Measurements from ENCODE around the gene LNX1.

Gene LNX1

DNA sequence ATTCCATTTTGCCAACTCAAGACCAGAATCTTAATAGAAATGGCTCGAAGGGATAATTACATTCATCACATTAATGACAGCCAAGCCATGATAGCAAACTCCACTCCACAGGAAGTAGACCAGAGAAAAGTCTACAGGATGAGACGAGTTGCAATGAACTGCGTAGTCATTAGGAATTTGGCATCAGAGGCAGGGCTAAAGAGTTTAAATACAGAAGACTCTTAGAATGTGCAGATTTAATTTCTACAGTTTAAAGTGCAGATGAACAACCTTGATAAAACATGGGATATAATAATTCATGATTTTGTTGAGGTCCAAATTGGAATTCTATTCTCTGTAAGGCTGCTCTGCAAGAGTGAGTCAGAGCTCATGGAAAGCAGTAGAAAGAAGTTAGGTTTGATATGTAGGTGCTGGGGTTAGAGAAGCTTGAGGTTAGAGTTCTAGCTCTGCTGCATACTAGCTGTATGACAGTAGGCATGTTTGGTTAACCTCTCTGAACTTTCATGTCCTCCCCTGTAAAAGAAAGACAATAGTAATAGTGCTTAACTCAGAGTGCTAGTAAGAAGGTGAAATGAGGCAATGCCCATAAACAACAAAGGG lies 32.2 kb downstream of the LNX1 start:
- Histone ChIP-seq H3K9me3 (ENCODE audit: severe bottlenecking) (no peaks in the 10 kb centered on the region), H3K4me1 (ENCODE audit: insufficient read depth, poor library complexity, severe bottlenecking) (peaks cover 40% of the 10 kb centered on the region), H3K36me3 (ENCODE audit: low read depth) (no peaks in the 10 kb centered on the region), H3K27ac (ENCODE audit: poor library complexity, severe bottlenecking) (peak overlapping the region; percentile 58), H3K27me3 (ENCODE audit: insufficient read depth, poor library complexity, severe bottlenecking) (no peaks in the 10 kb centered on the region), H3K4me3 (ENCODE audit: severe bottlenecking) (no peak overlapping the region)
- no peak for TF ChIP-seq CTCF (IDR thresholded peaks at IDR 0.05; ENCODE audit: poor library complexity, severe bottlenecking)
- ATAC-seq (ENCODE audit: low read depth) = peak; percentile 26
- no peak for DNase-seq (ENCODE audit: low spot score)

DNA sequence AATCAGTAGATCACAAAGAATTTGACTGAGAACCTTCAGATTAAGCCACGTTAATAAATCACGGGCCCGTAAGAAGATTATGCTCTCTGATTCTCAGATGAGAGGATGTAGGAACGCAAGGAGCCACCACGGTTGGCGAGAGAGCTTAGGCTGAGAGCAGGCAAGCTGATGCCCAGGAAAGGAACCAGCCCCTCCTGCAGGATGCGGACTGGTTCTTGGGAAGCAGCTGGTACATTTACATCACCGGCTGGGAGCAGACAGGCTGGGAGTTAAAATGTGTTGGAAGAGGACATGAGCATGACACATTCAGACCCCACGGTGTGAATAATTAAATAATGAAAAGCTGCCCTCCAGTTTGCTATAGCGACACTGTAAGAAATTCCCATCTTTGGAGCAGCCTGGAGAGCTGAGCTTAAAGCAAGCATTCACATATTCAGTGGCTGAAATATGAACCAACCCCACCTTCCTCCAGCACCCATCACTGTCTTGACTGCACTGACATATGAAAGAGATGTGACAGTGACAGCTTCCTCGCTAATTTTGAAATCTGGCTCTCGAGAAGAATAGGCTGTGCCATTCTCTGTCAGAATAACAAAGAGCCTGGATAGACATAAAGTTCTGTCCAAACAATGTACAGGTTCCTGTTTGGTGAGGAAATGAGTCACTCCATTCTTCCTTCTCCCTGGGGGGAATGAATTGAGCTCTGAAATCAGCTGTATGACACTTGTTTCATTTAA lies 33.1 kb downstream of the LNX1 start:
- Histone ChIP-seq H3K27ac (ENCODE audit: poor library complexity, severe bottlenecking) (peak overlapping the region; percentile 58), H3K27me3 (ENCODE audit: insufficient read depth, poor library complexity, severe bottlenecking) (no peaks in the 10 kb centered on the region), H3K4me3 (ENCODE audit: severe bottlenecking) (no peak overlapping the region), H3K4me1 (ENCODE audit: insufficient read depth, poor library complexity, severe bottlenecking) (peaks cover 36% of the 10 kb centered on the region), H3K36me3 (ENCODE audit: low read depth) (no peaks in the 10 kb centered on the region), H3K9me3 (ENCODE audit: severe bottlenecking) (no peaks in the 10 kb centered on the region)
- no peak for TF ChIP-seq CTCF (IDR thresholded peaks at IDR 0.05; ENCODE audit: poor library complexity, severe bottlenecking)
- peak; percentile 88 for ATAC-seq (ENCODE audit: low read depth)
- no peak for DNase-seq (ENCODE audit: low spot score)

- peak overlapping the region; percentile 58 for H3K27ac ChIP-seq (ENCODE audit: poor library complexity, severe bottlenecking)
- H3K4me3 ChIP-seq (ENCODE audit: severe bottlenecking) = no peak overlapping the region
- DNase-seq (ENCODE audit: low spot score) (no peak), ATAC-seq (ENCODE audit: low read depth) (no peak)
- peaks cover 36% of the 10 kb centered on the region for H3K4me1 ChIP-seq (ENCODE audit: insufficient read depth, poor library complexity, severe bottlenecking)
- H3K9me3 ChIP-seq (ENCODE audit: severe bottlenecking) = no peaks in the 10 kb centered on the region
- H3K36me3 ChIP-seq (ENCODE audit: low read depth) = no peaks in the 10 kb centered on the region
- H3K27me3 ChIP-seq (ENCODE audit: insufficient read depth, poor library complexity, severe bottlenecking) = no peaks in the 10 kb centered on the region
- no peak for TF ChIP-seq CTCF (IDR thresholded peaks at IDR 0.05; ENCODE audit: poor library complexity, severe bottlenecking)
Observed at GRCh38 chr4:53557669-53558064, 33.6 kb downstream of the LNX1 start.

- Histone ChIP-seq H3K27ac (ENCODE audit: poor library complexity, severe bottlenecking) (no peak overlapping the region), H3K36me3 (ENCODE audit: low read depth) (no peaks in the 10 kb centered on the region), H3K9me3 (ENCODE audit: severe bottlenecking) (no peaks in the 10 kb centered on the region), H3K27me3 (ENCODE audit: insufficient read depth, poor library complexity, severe bottlenecking) (no peaks in the 10 kb centered on the region), H3K4me3 (ENCODE audit: severe bottlenecking) (no peak overlapping the region), H3K4me1 (ENCODE audit: insufficient read depth, poor library complexity, severe bottlenecking) (peaks cover 36% of the 10 kb centered on the region)
- TF ChIP-seq CTCF (IDR thresholded peaks at IDR 0.05; ENCODE audit: poor library complexity, severe bottlenecking) = no peak
- ATAC-seq (ENCODE audit: low read depth) (no peak), DNase-seq (ENCODE audit: low spot score) (no peak)
Observed at GRCh38 chr4:53556651-53557050, 34.6 kb downstream of the LNX1 start.
